A549 (cell line): ENCODE data around the gene LRRIQ3. TPM values are rescaled to one million over a fixed set of nuclear protein-coding genes. Genes with fewer than 3 reads are reported as not detected.

Source experiments
- ATAC-seq, 2 experiments: fragments of 200-7000 bp in 1 of 2; fragments of >200 bp in 1 of 2; cut with Nextera tagmentation in 1 of 2; cut with Tn5 transposase in 1 of 2; 3 replicates each; pipeline versions ENCODE4 v1.8.0 to v1.9.1; 2018 to 2020; ENCODE audit warnings: mild to moderate bottlenecking in 1 of 2, moderate library complexity in 1 of 2
- CTCF ChIA-PET: fragments of 300-600 bp; sonication (Branson Sonifier 250); formaldehyde crosslinking; extraction: SDS; loops from one replicate; lab custom pipeline; 2021; ENCODE audit warnings: antibody characterized with exemption, inconsistent platforms; lab: Yijun Ruan, JAX
- POLR2A ChIA-PET: fragments of 350-600 bp; formaldehyde crosslinking; extraction: SDS; loops from one replicate; lab custom pipeline; 2021; ENCODE audit warnings: antibody characterized with exemption, inconsistent platforms; lab: Yijun Ruan, JAX
- DNase-seq, 2 experiments: peaks; one replicate each; pipeline versions ENCODE4 v3.0.0 to v3.0.0-alpha.2; 2011 to 2016; ENCODE audit warnings: low read depth in 1 of 2, low spot score in 1 of 2
- FAIRE-seq: peaks from 2 replicates; lab custom pipeline; 2011; peaks lifted over from hg19 to GRCh38; lab: Jason Lieb, UNC
- H3K27ac ChIP-seq, 2 experiments: fragments of >200 bp; sonication (Bioruptor Twin); formaldehyde crosslinking; 3 replicates each; pipeline ENCODE4 v1.5.1; 2016 to 2017
- H3K4me1 ChIP-seq: fragments of >200 bp; sonication (Bioruptor Twin); formaldehyde crosslinking; 3 replicates; pipeline ENCODE4 v1.6.1; 2016
- H3K4me2 ChIP-seq: fragments of >200 bp; sonication (Bioruptor Twin); formaldehyde crosslinking; 3 replicates; pipeline ENCODE4 v1.6.1; 2016
- H3K4me3 ChIP-seq: fragments of >200 bp; sonication (Bioruptor Twin); formaldehyde crosslinking; 3 replicates; pipeline ENCODE4 v1.5.1; 2016
- H3K9me3 ChIP-seq: fragments of >200 bp; sonication (Bioruptor Twin); formaldehyde crosslinking; 3 replicates; pipeline ENCODE4 v1.6.1; 2016
- BHLHE40 ChIP-seq: IDR thresholded peaks from 2 replicates; pipeline ENCODE4 v1.6.1; 2012; ENCODE audit warnings: low read depth, low read length, inconsistent platforms
- CBX2 ChIP-seq: fragments of 200-600 bp; sonication (generic); IDR thresholded peaks from 2 replicates; pipeline ENCODE4 v1.6.1; 2016; ENCODE audit warnings: low read depth, mild to moderate bottlenecking, borderline replicate concordance
- CHD4 ChIP-seq: fragments of 200-600 bp; sonication (generic); IDR thresholded peaks from 2 replicates; pipeline ENCODE4 v1.6.1; 2016; ENCODE audit warnings: antibody characterized with exemption, mild to moderate bottlenecking, borderline replicate concordance
- FOSL2 ChIP-seq, 2 experiments: fragments of 450-650 bp in 1 of 2; fragments of >200 bp in 1 of 2; sonication (Bioruptor Twin) in 1 of 2; formaldehyde crosslinking; IDR thresholded peaks; 2 replicates each; pipeline versions ENCODE4 v1.5.0 to v1.6.1; 2016 to 2020; ENCODE audit warnings: mild to moderate bottlenecking in 1 of 2, moderate library complexity in 1 of 2
- HDAC2 ChIP-seq: fragments of 200-600 bp; sonication (generic); IDR thresholded peaks from 2 replicates; pipeline ENCODE4 v1.6.1; 2016
- MAZ ChIP-seq: fragments of 150-350 bp; IDR thresholded peaks from 2 replicates; pipeline ENCODE4 v1.6.1; 2014; ENCODE audit warnings: antibody characterized with exemption, low read depth, low read length, borderline replicate concordance
- MYC ChIP-seq: IDR thresholded peaks from 2 replicates; pipeline ENCODE4 v1.6.1; 2012; ENCODE audit warnings: mild to moderate bottlenecking, inconsistent platforms, low read length, improper control_type of control experiment, borderline replicate concordance
- POLR2AphosphoS2 ChIP-seq: conservative IDR thresholded peaks from 2 replicates; pipeline ENCODE4 v1.6.1; 2012; ENCODE audit warnings: low read length, improper control_type of control experiment, inconsistent platforms
- RAD21 ChIP-seq, 2 experiments: fragments of >200 bp in 1 of 2; sonication (Bioruptor Twin) in 1 of 2; formaldehyde crosslinking in 1 of 2; IDR thresholded peaks in 1 of 2; conservative IDR thresholded peaks in 1 of 2; 2 replicates in 1 of 2; 3 replicates in 1 of 2; pipeline ENCODE4 v1.6.1; 2012 to 2018; ENCODE audit warnings: inconsistent platforms in 1 of 2
- RFX5 ChIP-seq: fragments of 450-650 bp; IDR thresholded peaks from 2 replicates; pipeline ENCODE4 v1.7.1; 2014; ENCODE audit warnings: antibody characterized with exemption, mild to moderate bottlenecking, moderate library complexity
- ZNF302 ChIP-seq: fragments of 250-450 bp; sonication (Bioruptor Pico); IDR thresholded peaks from 2 replicates; pipeline ENCODE4 v1.9.0; 2021; ENCODE audit warnings: inconsistent platforms, mild to moderate bottlenecking, moderate library complexity
- ZSCAN20 ChIP-seq: fragments of 250-450 bp; sonication (Bioruptor Pico); IDR thresholded peaks from 2 replicates; pipeline ENCODE4 v1.8.0; 2022; ENCODE audit warnings: mild to moderate bottlenecking, moderate library complexity
- WGBS: methylation state at CpG from one replicate; pipeline ENCODE4 v1.1.6; 2017; ENCODE audit errors: missing lambda C conversion rate; 5-methylcytosine and 5-hydroxymethylcytosine counted together
- polyA plus RNA-seq, 4 experiments: library from polyadenylated mRNA; depleted of rRNA in 3 of 4; stranded (reverse); fragments of >200 nt; fragmentation: RNase III in 1 of 4; extraction: RNeasy Plus Mini Kit Qiagen cat#74134 plus additional on column Dnase treatment in 1 of 4; gene quantifications; 2 replicates in 3 of 4; 3 replicates in 1 of 4; pipeline ENCODE4 v1.2.3, GENCODE V29; 2011 to 2017
- TF ChIP-seq, protein P1 (sequence below): fragments of 450-650 bp; IDR thresholded peaks from 2 replicates; pipeline ENCODE4 v1.6.1; 2014; ENCODE audit warnings: antibody characterized with exemption

The LRRIQ3 gene
- polyA plus RNA-seq, 2 of the 4 experiments (the other 2 are of a cell fraction) = 2.4 to 3.9 TPM

DNA sequence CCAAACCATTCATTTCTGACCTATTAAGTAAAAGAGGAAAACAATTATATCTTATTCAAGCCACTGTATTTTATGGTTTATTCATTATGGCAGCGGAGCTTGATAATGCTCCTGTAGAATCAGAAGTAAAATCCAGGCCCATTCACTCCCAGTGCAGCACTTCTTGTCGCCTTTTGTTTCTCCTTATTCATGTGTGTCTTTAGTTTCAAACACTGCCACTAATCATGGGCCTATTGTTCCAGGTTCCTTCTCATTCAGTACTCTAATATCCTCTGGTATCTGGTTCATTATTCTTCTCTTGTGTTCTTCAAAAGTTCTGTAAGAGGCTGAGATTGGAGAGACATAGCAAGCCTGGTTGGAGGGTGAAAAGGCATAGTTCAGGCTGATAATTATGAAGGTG is 218.3 kb downstream of the LRRIQ3 start (continued):
- TF ChIP-seq, protein P1, sequence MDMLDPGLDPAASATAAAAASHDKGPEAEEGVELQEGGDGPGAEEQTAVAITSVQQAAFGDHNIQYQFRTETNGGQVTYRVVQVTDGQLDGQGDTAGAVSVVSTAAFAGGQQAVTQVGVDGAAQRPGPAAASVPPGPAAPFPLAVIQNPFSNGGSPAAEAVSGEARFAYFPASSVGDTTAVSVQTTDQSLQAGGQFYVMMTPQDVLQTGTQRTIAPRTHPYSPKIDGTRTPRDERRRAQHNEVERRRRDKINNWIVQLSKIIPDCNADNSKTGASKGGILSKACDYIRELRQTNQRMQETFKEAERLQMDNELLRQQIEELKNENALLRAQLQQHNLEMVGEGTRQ = no peak

DNA sequence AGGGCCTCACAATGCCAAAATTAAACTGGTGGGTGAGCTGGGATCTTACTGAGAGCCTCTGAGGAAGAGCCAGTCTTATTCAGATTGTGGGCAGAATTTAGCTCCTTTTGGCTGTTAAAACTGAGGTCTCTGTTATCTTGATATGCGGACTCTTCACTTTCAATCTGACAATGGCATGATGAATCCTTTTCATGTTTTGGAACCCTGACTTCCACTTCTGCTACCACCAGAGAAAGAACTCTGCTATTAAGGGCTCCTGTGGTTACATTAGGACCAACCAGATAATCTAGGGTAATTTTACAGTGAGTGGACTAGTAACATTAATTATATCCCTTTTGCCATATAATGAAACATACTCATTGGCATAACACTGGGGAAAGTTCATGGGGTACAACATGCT is 219.0 kb downstream of the LRRIQ3 start:
- TF ChIP-seq MYC = no peak
- TF ChIP-seq MAZ = no peak
- TF ChIP-seq ZNF302 (CRISPR knock-in tag) = no peak
- TF ChIP-seq RFX5 = no peak
- no peak for TF ChIP-seq ZSCAN20
- TF ChIP-seq HDAC2 = no peak
- TF ChIP-seq BHLHE40 = no peak
- TF ChIP-seq CHD4 = no peak
- no peak for TF ChIP-seq RAD21 (conservative IDR thresholded peaks at IDR 0.05 in 1 of 2, IDR thresholded peaks at IDR 0.05 in 1 of 2)
- TF ChIP-seq FOSL2 (IDR thresholded peaks at IDR 0.05) = no peak
- no peak for TF ChIP-seq FOSL2 (CRISPR knock-in tag; IDR thresholded peaks at IDR 0.05)
- no peak for TF ChIP-seq CBX2
- TF ChIP-seq POLR2AphosphoS2 = no peak
- CTCF ChIA-PET = no interaction called here
- POLR2A ChIA-PET = no interaction called here
- no peak overlapping the region for H3K27ac ChIP-seq
- H3K4me2 ChIP-seq = no peak overlapping the region
- FAIRE-seq = no peak
- H3K9me3 ChIP-seq = no peaks in the 10 kb centered on the region
- no peak overlapping the region for H3K4me3 ChIP-seq
- H3K4me1 ChIP-seq = no peaks in the 10 kb centered on the region
- 58% methylated on average over 1 of the region's 1 CpG for WGBS
- DNase-seq = no peak
- no peak for ATAC-seq

Other genes starting within 250 kb of the LRRIQ3 start
- 13.4 and 19.9 TPM in 2 replicates for gene FPGT, start 66 bp upstream of the LRRIQ3 start, polyA plus RNA-seq (2011; rRNA removed)
- 8.5 to 9.6 TPM (median 8.7 TPM) in 3 replicates for gene FPGT, start 66 bp upstream of the LRRIQ3 start, polyA plus RNA-seq (2017; fragmentation: RNase III; extraction: RNeasy Plus Mini Kit Qiagen cat#74134 plus additional on column Dnase treatment)
- 0.42 and 0.67 TPM in 2 replicates for gene TNNI3K, start 37.2 kb upstream of the LRRIQ3 start, polyA plus RNA-seq (2011; rRNA removed)
- gene TNNI3K, start 37.2 kb upstream of the LRRIQ3 start, polyA plus RNA-seq (2017; fragmentation: RNase III; extraction: RNeasy Plus Mini Kit Qiagen cat#74134 plus additional on column Dnase treatment) = 0.09 to 0.24 TPM in 2 of 3 replicates, not detected in the other